ENCODE results near the gene RBM42.

Gene RBM42

DNA sequence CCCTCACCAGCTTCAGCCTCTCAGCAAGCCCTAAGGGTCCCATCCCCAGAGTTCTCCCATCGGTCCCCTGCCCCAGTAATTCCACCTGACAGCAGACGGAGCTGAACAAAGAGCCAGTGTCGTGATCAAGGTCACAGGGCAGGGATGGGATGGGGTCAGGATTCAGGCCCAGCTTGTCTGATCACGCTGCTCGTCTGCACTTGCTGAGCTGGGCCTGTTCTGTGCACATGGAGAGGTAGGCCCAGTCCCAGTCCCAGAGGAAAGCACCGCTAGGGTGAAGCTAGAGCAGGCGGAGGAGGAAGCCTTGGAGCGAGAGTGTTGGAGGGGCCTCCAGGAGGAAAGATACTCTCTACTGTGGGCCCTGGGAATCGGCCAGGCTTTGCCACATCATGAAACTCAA, 7.1 kb upstream of the RBM42 start:
- DNase-seq (ENCODE audit: low spot score) = no peak

DNA sequence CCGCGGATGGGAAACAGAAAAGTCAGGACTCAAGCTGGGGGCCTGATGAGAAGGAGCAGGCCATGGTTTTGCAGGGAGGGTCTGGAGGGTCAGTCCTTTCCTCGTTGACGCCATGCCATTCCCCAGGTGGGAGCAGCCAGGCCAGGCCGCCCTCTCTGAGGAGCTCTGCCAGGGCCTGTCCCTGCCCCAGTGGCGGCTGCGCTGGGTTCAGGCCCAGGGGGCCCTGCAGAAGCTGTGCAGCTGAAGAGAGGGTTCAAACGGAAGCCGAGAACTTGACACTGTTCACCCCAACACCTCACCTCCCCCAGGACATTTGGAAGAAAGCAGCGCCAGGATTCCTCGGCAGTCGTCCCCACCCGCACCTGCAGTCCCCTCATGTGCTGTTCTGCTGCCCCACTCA, 6.1 kb upstream of the RBM42 start:
- DNase-seq (ENCODE audit: low spot score) = no peak

GRCh38 chr19:35623327-35624010, 5.4 kb upstream of the RBM42 start:
- no peak for DNase-seq (ENCODE audit: low spot score)

DNA sequence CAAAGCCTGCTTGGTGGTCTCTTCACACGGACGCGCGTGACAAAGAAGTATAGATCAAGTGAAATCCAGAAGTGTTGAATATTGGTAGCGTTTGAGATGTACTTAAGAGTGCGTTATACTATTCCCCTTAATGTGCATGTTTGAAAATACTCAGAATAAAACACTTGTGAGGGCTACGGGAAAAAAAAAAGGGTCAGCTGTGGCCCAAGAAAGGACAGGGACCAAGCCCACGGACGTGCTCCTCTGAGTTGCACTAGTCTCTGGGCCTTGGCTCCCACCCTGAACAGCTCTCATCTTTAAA, 622 bp upstream of the RBM42 start:
- DNase-seq (ENCODE audit: low spot score) = no peak

GRCh38 chr19:35629332-35629633, 447 bp downstream of the RBM42 start:
- no peak for DNase-seq (ENCODE audit: low spot score)

DNA sequence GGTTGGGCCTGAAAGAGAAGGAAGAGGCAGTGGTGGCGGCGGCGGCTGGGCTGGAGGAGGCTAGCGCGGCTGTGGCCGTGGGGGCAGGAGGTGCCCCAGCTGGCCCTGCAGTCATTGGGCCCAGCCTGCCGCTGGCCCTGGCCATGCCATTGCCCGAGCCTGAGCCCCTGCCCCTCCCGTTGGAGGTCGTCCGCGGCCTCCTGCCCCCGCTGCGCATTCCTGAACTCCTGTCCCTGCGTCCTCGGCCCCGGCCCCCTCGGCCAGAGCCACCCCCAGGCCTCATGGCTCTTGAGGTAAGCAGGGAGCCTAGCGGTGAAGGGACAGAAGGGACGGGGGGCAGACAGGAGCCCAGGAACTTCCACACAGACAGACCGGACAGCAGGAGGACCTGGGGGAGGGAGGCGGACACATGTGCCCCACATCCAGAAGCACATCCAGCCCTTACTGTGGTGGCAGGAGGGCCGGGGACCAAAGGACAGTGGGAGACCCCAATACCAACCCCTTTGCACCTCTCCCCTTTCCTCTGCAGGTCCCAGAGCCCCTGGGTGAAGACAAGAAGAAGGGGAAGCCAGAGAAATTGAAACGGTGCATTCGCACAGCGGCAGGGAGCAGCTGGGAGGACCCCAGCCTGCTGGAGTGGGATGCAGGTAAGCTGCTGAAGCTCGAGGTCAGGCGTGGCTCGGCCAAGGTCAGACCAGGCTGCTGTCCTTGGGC, 5.0 kb downstream of the RBM42 start:
- no peak for DNase-seq (ENCODE audit: low spot score)

DNA sequence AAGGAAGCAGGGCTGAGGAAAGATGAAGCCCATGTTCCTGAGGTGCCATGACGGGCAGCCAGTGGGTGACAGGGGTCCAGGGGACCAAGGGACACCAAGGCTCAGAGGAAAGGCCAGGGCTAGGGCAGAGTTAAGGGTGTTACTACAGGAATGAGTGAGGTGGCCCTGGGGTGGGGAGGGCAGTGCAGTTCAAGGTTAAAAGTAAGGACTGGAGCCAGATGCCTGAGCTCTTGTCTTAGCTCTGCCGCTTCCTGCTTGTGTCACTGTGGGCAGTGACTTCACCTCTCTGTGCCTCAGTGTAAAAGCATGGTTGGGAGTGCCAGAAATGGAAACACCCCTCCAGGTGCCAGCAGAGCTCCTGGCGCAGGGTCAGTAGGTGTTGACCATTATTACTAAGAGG, 7.8 kb downstream of the RBM42 start:
- DNase-seq (ENCODE audit: low spot score) = no peak

DNA sequence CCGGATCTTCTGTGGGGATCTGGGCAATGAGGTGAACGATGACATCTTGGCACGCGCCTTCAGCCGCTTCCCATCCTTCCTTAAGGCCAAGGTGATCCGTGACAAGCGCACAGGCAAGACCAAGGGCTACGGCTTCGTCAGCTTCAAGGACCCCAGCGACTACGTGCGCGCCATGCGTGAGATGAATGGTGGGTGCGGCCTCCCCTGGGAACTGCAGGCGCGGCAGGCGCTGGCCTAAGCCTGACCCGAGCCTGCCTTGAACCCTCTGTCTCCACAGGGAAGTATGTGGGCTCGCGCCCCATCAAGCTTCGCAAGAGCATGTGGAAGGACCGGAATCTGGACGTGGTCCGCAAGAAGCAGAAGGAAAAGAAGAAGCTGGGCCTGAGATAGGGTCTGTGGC, 8.3 kb downstream of the RBM42 start:
- DNase-seq (ENCODE audit: low spot score) = no peak

DNA sequence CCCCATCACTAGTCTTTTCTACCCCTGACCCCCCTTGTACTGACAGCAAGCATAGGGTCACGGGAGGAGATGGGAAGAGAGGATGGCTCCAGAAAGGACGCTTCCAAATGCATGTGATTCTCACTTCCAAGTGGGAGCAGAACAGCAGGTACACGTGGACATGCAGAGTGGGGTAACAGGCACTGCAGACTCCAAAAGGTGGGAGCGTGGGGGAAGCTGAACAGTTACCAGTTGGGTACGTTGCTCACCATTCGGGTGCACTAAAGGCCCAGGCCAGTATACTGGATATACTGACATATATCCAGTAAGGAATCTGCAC, 10.4 kb downstream of the RBM42 start:
- DNase-seq (ENCODE audit: low spot score) = no peak

DNA sequence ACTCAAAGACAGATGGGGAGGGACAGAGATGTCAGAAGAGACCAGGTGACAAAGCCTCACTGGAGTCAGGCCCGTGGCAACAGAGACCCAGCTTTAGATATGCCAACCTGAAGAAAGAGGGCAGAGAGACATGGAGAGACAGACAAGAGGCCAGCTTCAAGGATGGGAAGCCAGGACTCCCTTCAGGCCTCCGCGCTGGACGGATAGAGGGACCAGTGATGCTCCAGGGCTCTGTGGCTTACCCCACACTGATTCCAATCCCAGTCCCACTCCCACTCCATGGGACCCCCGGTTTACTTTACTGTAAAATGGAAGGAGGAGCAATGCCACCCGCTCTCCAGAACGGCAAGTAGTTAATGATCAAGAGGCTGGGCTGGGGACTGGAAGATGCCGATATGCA, 11.0 kb downstream of the RBM42 start:
- no peak for DNase-seq (ENCODE audit: low spot score)

DNA sequence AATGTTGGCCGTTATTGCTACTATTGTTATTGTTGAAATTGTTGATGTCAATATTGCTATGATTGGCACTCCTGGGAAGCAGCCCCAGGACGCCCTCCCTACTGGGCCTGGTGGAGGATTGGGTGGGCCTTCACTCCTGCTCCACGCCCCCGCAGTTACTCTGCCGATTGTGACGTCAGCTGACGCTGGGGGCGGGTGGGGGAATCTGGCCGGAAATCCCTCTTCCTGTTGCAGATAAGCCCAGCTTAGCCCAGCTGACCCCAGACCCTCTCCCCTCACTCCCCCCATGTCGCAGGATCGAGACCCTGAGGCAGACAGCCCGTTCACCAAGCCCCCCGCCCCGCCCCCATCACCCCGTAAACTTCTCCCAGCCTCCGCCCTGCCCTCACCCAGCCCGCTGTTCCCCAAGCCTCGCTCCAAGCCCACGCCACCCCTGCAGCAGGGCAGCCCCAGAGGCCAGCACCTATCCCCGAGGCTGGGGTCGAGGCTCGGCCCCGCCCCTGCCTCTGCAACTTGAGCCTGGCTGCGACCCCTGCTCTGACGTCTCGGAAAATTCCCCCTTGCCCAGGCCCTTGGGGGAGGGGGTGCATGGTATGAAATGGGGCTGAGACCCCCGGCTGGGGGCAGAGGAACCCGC, 12.8 kb downstream of the RBM42 start, which contains the start of gene ETV2:
Gene ETV2 (plus strand): TSS at position 231 of the 637 bp plus-strand sequence. CDS start 716 bp downstream, outside the sequence.
- peak; percentile 32 for DNase-seq (ENCODE audit: low spot score)

GRCh38 chr19:35642312-35642711, 13.5 kb downstream of the RBM42 start:
- DNase-seq (ENCODE audit: low spot score) = no peak

DNA sequence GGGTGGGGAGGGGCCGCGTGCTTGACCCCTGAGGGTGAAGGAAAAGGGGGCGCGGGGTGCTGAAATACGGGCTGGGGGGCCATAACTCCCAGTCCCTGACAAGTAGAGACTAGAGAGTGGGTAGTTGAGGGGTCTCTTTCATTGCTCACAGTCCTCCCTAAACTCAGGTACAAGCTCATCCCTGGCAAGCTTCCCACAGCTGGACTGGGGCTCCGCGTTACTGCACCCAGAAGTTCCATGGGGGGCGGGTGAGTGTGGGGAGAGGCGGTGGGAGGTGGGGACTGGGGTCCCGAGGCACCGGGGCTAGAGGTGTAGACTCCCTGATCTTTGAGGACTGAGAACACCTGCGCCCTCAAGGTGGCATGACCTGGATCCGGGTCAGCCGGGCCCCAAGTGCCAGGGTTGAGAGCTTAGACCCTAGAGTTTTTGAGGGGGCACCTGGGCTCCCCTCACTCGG, 14.0 kb downstream of the RBM42 start:
- no peak for DNase-seq (ENCODE audit: low spot score)

- peak; percentile 89 for DNase-seq (ENCODE audit: low spot score)
Observed at GRCh38 chr19:35643255-35644205, 14.7 kb downstream of the RBM42 start.

GRCh38 chr19:35644206-35644986, 15.6 kb downstream of the RBM42 start:
- DNase-seq (ENCODE audit: low spot score) = peak; percentile 97

DNA sequence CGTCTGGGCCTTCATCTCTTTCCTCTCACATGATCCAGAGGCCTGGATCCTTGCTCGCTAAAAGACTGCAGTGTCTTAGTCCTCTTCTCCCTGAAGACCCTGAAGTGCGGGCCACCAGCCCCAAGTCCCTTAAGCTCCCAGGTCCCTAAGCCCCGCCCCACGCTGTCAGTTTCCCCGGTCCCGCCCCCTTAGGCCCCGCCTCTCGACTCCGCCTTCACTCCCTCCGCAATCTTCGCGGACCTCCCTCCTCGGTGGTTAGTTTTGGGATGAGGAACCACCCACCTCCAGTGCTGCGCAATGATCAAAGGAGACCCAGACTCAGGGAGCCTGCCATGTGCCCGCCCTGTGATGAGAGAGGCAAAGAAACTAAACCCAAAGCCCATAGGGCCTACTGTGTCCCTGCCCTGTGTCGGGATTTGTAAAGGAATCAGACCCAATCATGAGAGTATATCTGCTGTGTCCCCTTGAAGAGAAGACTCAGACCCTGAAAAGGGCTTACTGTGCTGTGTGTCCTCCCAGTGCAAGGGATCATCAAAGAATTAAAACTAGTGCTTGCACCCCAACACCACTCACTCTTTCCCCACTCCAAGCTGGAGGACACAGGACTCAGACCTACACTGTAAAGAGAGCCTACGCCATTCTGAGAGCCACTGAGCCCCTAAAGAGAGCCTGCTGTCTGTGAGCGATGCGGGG, 16.3 kb downstream of the RBM42 start:
- peak; percentile 67 for DNase-seq (ENCODE audit: low spot score)

DNA sequence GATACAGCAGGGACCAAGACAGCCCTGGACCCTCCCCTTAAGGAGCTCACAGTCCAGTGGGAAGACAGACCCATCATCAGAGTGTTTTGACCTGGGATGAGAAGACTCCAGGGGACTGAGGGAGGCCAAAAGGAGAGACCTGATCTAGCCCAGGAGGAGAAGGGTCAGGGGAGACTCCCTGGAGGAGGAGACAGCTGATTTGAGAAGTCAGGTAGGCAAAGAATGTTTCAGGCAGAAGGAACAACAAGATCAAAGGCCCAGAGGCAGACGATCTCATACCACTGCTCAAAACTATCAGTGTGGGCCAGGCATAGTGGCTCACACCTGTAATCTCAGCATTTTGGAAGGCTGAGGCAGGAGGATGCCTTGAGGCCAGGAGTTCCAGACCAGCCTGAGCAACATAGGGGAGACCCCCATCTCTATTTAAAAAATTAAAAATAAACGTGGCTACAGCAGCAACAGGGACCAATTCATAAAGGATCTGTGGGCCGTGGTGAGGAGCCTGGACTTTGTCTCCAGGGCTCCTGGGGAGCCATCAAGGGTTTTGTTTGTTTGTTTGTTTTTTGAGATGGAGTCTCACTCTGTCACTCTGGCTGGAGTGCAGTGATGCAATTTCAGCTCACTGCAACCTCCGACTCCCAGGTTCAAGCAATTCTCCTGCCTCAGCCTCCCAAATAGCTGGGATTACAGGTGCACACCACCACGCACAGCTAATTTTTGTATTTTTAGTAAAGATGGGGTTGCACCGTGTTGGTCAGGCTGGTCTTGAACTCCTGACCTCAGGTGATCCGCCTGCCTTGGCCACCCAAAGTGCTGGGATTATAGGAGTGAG, 17.1 kb downstream of the RBM42 start:
- DNase-seq (ENCODE audit: low spot score) = no peak

- DNase-seq (ENCODE audit: low spot score) = peak; percentile 99
Observed at GRCh38 chr19:35648017-35648961, 19.5 kb downstream of the RBM42 start, which contains the start of gene COX6B1. COX6B1 (plus strand) TSS chr19:35648323; CDS start chr19:35651244, 2,921 bp downstream.

DNA sequence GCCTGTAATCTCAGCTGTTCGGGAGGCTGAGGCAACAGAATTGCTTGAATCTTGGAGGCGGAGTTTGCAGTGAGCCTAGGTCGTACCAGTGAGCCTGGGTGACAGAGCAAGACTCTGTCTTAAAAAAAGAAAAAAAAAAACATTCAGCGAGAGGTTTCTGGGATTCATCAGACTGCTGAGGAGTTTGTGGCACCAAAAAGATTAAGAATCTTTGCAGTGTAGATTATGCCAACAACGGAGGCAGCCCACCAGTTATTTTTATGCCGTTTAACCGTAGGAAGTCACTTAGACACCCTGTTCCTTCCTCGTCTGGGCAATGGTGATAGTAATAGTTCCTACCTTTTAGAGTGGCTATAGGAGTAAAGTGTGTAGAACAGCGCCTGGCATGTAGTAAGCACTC, 21.7 kb downstream of the RBM42 start:
- DNase-seq (ENCODE audit: low spot score) = no peak

All from NAMALWA (cell line).